HepG2 (cell line): Measurements from ENCODE around the gene GPR139. TPM values are rescaled to one million over a fixed set of nuclear protein-coding genes. Genes with fewer than 3 reads are reported as not detected.

ENCODE experiments used
- ARID5B ChIP-seq: IDR thresholded peaks from 2 replicates; pipeline ENCODE4 v1.4.0; 2020; ENCODE audit warnings: mild to moderate bottlenecking, missing genetic modification reagents
- CBX2 ChIP-seq, 2 experiments: fragments of 200-600 bp in 1 of 2; sonication (generic); formaldehyde crosslinking in 1 of 2; IDR thresholded peaks; 2 replicates each; pipeline versions ENCODE4 v1.7.0 to v1.8.1; 2018 to 2022; ENCODE audit warnings: low read depth in 2 of 2, low read length in 1 of 2, mild to moderate bottlenecking in 1 of 2, missing genetic modification reagents in 1 of 2
- CREB1 ChIP-seq, 2 experiments: fragments of 450-650 bp in 1 of 2; IDR thresholded peaks; 2 replicates each; pipeline ENCODE4 v1.6.1; 2016 to 2017; ENCODE audit warnings: control low read depth in 1 of 2, mild to moderate bottlenecking in 1 of 2, missing compliant biosample characterization in 1 of 2, missing genetic modification characterization in 1 of 2
- JUND ChIP-seq: sonication (generic); formaldehyde crosslinking; IDR thresholded peaks from 2 replicates; pipeline ENCODE4 v1.8.0; 2022; ENCODE audit warnings: mild to moderate bottlenecking, missing genetic modification reagents
- MAFK ChIP-seq, 2 experiments: IDR thresholded peaks in 1 of 2; conservative IDR thresholded peaks in 1 of 2; 2 replicates each; pipeline ENCODE4 v1.6.1; 2011; ENCODE audit warnings: improper control_type of control experiment in 2 of 2, low read length in 2 of 2
- MBD4 ChIP-seq: IDR thresholded peaks from 2 replicates; pipeline ENCODE4 v1.6.1; 2012; ENCODE audit warnings: low read length, inconsistent platforms, borderline replicate concordance
- MEF2D ChIP-seq: sonication (generic); formaldehyde crosslinking; IDR thresholded peaks from 2 replicates; pipeline ENCODE4 v1.5.1; 2020; ENCODE audit warnings: mild to moderate bottlenecking, missing genetic modification reagents
- MIER3 ChIP-seq: IDR thresholded peaks from 2 replicates; pipeline ENCODE4 v1.6.1; 2016; ENCODE audit warnings: missing compliant biosample characterization, borderline replicate concordance
- MIXL1 ChIP-seq: IDR thresholded peaks from 2 replicates; pipeline ENCODE4 v1.6.1; 2016
- MXD1 ChIP-seq: sonication (generic); formaldehyde crosslinking; IDR thresholded peaks from 2 replicates; pipeline ENCODE4 v1.4.0; 2020; ENCODE audit warnings: mild to moderate bottlenecking, missing genetic modification reagents
- NRL ChIP-seq: sonication (generic); formaldehyde crosslinking; IDR thresholded peaks from 2 replicates; pipeline ENCODE4 v1.5.0; 2020; ENCODE audit warnings: missing genetic modification reagents, mild to moderate bottlenecking, moderate library complexity, borderline replicate concordance
- RARG ChIP-seq: sonication (generic); formaldehyde crosslinking; IDR thresholded peaks from 2 replicates; pipeline ENCODE4 v1.4.0; 2020; ENCODE audit warnings: low read depth, mild to moderate bottlenecking, missing genetic modification reagents
- SRY ChIP-seq: sonication (generic); formaldehyde crosslinking; IDR thresholded peaks from 2 replicates; pipeline ENCODE4 v1.8.0; 2022; ENCODE audit warnings: mild to moderate bottlenecking, missing genetic modification reagents
- TRIM22 ChIP-seq: fragments of 450-650 bp; IDR thresholded peaks from 2 replicates; pipeline ENCODE4 v1.6.1; 2017
- USF2 ChIP-seq, 2 experiments: sonication (generic) in 1 of 2; formaldehyde crosslinking in 1 of 2; IDR thresholded peaks; 2 replicates each; pipeline versions ENCODE4 v1.5.1 to v1.6.1; 2011 to 2020; ENCODE audit warnings: borderline replicate concordance in 1 of 2, low read depth in 1 of 2, low read length in 1 of 2, mild to moderate bottlenecking in 1 of 2, missing genetic modification reagents in 1 of 2, moderate library complexity in 1 of 2
- ZNF12 ChIP-seq: sonication (generic); formaldehyde crosslinking; IDR thresholded peaks from 2 replicates; pipeline ENCODE4 v1.5.0; 2020; ENCODE audit warnings: missing genetic modification reagents
- ZNF251 ChIP-seq: sonication (generic); formaldehyde crosslinking; IDR thresholded peaks from 2 replicates; pipeline ENCODE4 v1.9.0; 2021; ENCODE audit warnings: mild to moderate bottlenecking, missing genetic modification reagents
- ZNF317 ChIP-seq: sonication (generic); formaldehyde crosslinking; IDR thresholded peaks from 2 replicates; pipeline ENCODE4 v1.5.0; 2020; ENCODE audit warnings: mild to moderate bottlenecking, missing genetic modification reagents
- ZNF331 ChIP-seq: sonication (generic); formaldehyde crosslinking; IDR thresholded peaks from 2 replicates; pipeline ENCODE4 v1.4.0; 2020; ENCODE audit warnings: missing genetic modification reagents
- ZNF547 ChIP-seq: sonication (generic); formaldehyde crosslinking; IDR thresholded peaks from 2 replicates; pipeline ENCODE4 v1.5.1; 2020; ENCODE audit warnings: mild to moderate bottlenecking, missing genetic modification reagents
- ZNF615 ChIP-seq: sonication (generic); formaldehyde crosslinking; IDR thresholded peaks from 2 replicates; pipeline ENCODE4 v1.5.0; 2020; ENCODE audit warnings: mild to moderate bottlenecking, missing genetic modification reagents, borderline replicate concordance
- ZNF850 ChIP-seq: sonication (generic); formaldehyde crosslinking; conservative IDR thresholded peaks from 2 replicates; pipeline ENCODE4 v1.9.0; 2021; ENCODE audit warnings: mild to moderate bottlenecking, missing genetic modification reagents
- polyA plus RNA-seq, 8 experiments: library from polyadenylated mRNA; depleted of rRNA in 3 of 8; stranded (reverse) in 7 of 8; unstranded in 1 of 8; fragments of >200 nt; fragmentation: Illumina TruSeq in 4 of 8; extraction: Trizol in 4 of 8; gene quantifications; 2 replicates each; pipeline versions ENCODE4 v1.2.1 to v1.2.3, GENCODE V29; 2011 to 2016; ENCODE audit warnings: low read depth in 4 of 8, missing spikeins in 1 of 8, mixed read lengths in 1 of 8; ENCODE audit not compliant: insufficient read depth in 1 of 8
- total RNA-seq, 5 experiments: library from RNA; depleted of rRNA; stranded (reverse); fragments of >200 nt; fragmentation: Illumina TruSeq; extraction: Trizol; gene quantifications; 2 replicates each; pipeline ENCODE4 v1.2.3, GENCODE V29; 2016; ENCODE audit warnings: low read depth in 1 of 5

The GPR139 gene
- total and polyA plus RNA-seq, 2 of the 13 experiments (the other 11 are each of a cell fraction or from before 2014, with no cell fraction given), result not detected

GRCh38 chr16:20001856-20002707 is 71.6 kb downstream of the GPR139 start (continued):
- TF ChIP-seq MXD1 (CRISPR knock-in tag) (no peak), ZNF317 (CRISPR knock-in tag) (no peak), ARID5B (peak; percentile 74), ZNF850 (no peak), CBX2 (IDR thresholded peaks at IDR 0.05; ENCODE audit: low read depth, low read length) (no peak), CBX2 (CRISPR knock-in tag; IDR thresholded peaks at IDR 0.05; ENCODE audit: low read depth) (peak; percentile 58; the same call in 1 of the 2 replicates), ZNF12 (CRISPR knock-in tag) (no peak), MBD4 (no peak), MEF2D (CRISPR knock-in tag) (peak; percentile 70), MIXL1 (CRISPR knock-in tag) (0 out of 2 replicates have a peak, but pooled peaks have one; percentile 60), RARG (CRISPR knock-in tag) (no peak), NRL (CRISPR knock-in tag) (peak; percentile 85), CREB1 (IDR thresholded peaks at IDR 0.05) (no peak), CREB1 (CRISPR knock-in tag; IDR thresholded peaks at IDR 0.05) (no peak), MAFK (conservative IDR thresholded peaks at IDR 0.05 in 1 of 2, IDR thresholded peaks at IDR 0.05 in 1 of 2; ENCODE audit: low read length in 2 of 2) (no peak), TRIM22 (no peak), ZNF547 (no peak), JUND (CRISPR knock-in tag) (no peak), MIER3 (CRISPR knock-in tag) (no peak), ZNF615 (no peak), USF2 (IDR thresholded peaks at IDR 0.05; ENCODE audit: low read depth, low read length) (no peak), USF2 (CRISPR knock-in tag; IDR thresholded peaks at IDR 0.05; ENCODE audit: borderline replicate concordance) (no peak), SRY (no peak), ZNF331 (CRISPR knock-in tag) (no peak), ZNF251 (CRISPR knock-in tag) (no peak)
